OCI-LY7 (cell line): ENCODE results near the gene MAGEB17.

Source experiments
- CTCF ChIP-seq: fragments of 200-600 bp; sonication (generic); conservative IDR thresholded peaks from 2 replicates; pipeline ENCODE4 v1.5.1; 2014; ENCODE audit warnings: mild to moderate bottlenecking, antibody characterized with exemption, low read length, moderate library complexity, mixed read lengths
- EZH2phosphoT487 ChIP-seq: fragments of 200-600 bp; sonication (generic); IDR thresholded peaks from 2 replicates; pipeline ENCODE4 v1.6.1; 2018; ENCODE audit warnings: low read depth, borderline replicate concordance, mild to moderate bottlenecking, mixed run types, antibody characterized with exemption, low read length, moderate library complexity, mixed read lengths

- TF ChIP-seq CTCF (peak; percentile 78), EZH2phosphoT487 (no peak)
Measured at GRCh38 chrX:16123222-16123786, 44.0 kb upstream of the MAGEB17 start, which contains the start of gene GRPR.
